NK-92 (cell line): ENCODE measurements around the gene ARHGAP4.
A peak's percentile ranks its signal among the peaks of the same experiment; 100 is the strongest.

Source experiments
- DNase-seq: peaks from one replicate; lab custom pipeline; 2025; ENCODE audit not compliant: unreplicated experiment; lab: John Stamatoyannopoulos, UW

The ARHGAP4 gene

GRCh38 chrX:153925739-153926551 lies at the start of gene ARHGAP4:
Gene ARHGAP4 (minus strand): TSS chrX:153926264. CDS start chrX:153926202, 62 bp downstream.
- DNase-seq: no peak

- DNase-seq: no peak
Observed at GRCh38 chrX:153974726-153975286, 48.7 kb upstream of the ARHGAP4 start.

GRCh38 chrX:153974003-153974725 lies 48.1 kb upstream of the ARHGAP4 start:
- DNase-seq: no peak

GRCh38 chrX:153973127-153974002 lies 47.3 kb upstream of the ARHGAP4 start:
- DNase-seq: no peak

- DNase-seq: peak; percentile 39
Observed at GRCh38 chrX:153972368-153973126, 46.5 kb upstream of the ARHGAP4 start, which contains the start of gene TMEM187. Gene TMEM187 (plus strand): TSS chrX:153972754. CDS start chrX:153982063, 9,309 bp downstream.

- no peak for DNase-seq
Observed at GRCh38 chrX:153971450-153972367, 45.6 kb upstream of the ARHGAP4 start, which contains the start of gene HCFC1. Gene HCFC1 (minus strand): TSS chrX:153971818. CDS start chrX:153970840, 978 bp downstream.

- DNase-seq: no peak
Observed at GRCh38 chrX:153971124-153971449, 45.0 kb upstream of the ARHGAP4 start.

- DNase-seq: no peak
Observed at GRCh38 chrX:153970357-153971123, 44.5 kb upstream of the ARHGAP4 start.

GRCh38 chrX:153969904-153970356 lies 43.9 kb upstream of the ARHGAP4 start:
- DNase-seq: no peak

GRCh38 chrX:153969125-153969903 lies 43.2 kb upstream of the ARHGAP4 start:
- DNase-seq: no peak

GRCh38 chrX:153968754-153969124 lies 42.7 kb upstream of the ARHGAP4 start:
- no peak for DNase-seq

- no peak for DNase-seq
Observed at GRCh38 chrX:153968255-153968654, 42.2 kb upstream of the ARHGAP4 start.

- no peak for DNase-seq
Observed at GRCh38 chrX:153967536-153968224, 41.6 kb upstream of the ARHGAP4 start.

- no peak for DNase-seq
Observed at GRCh38 chrX:153966841-153967535, 40.9 kb upstream of the ARHGAP4 start.

GRCh38 chrX:153966283-153966688 lies 40.2 kb upstream of the ARHGAP4 start:
- no peak for DNase-seq

GRCh38 chrX:153965406-153965805 lies 39.3 kb upstream of the ARHGAP4 start:
- no peak for DNase-seq
